ENCODE measurements around the gene FAM3D. TPM values are rescaled to one million over a fixed set of nuclear protein-coding genes. Genes with fewer than 3 reads are reported as not detected.

Gene FAM3D
- polyA plus RNA-seq, 2 of the 4 experiments (the other 2 are of a cell fraction), result not detected

DNA sequence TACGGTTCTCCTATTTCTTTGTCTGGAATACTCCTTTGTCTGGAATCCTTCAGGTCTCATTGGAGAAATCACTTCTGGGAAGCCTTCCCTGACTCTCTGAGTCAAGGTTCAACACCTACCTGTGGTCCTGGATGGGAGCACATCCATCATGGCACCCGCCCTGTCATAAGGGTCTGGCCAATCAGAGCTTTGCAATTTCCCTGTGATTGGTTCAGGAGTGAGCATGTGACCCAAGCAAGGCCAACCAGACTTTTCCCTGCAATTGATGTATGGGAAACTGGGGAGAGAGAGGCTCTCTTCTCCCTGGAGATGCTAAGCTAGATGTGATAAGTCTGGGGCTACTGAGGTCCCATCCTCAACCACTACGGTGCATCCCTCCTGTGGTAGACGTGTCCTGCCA is 8.1 kb downstream of the FAM3D start:
- ATAC-seq (peak in 1 of 2 experiments; percentile 48; a peak in 3 of 6 replicates), DNase-seq (ENCODE audit: low read depth in 1 of 2, low spot score in 1 of 2) (no peak)
- POLR2A ChIA-PET, result no interaction called here

DNA sequence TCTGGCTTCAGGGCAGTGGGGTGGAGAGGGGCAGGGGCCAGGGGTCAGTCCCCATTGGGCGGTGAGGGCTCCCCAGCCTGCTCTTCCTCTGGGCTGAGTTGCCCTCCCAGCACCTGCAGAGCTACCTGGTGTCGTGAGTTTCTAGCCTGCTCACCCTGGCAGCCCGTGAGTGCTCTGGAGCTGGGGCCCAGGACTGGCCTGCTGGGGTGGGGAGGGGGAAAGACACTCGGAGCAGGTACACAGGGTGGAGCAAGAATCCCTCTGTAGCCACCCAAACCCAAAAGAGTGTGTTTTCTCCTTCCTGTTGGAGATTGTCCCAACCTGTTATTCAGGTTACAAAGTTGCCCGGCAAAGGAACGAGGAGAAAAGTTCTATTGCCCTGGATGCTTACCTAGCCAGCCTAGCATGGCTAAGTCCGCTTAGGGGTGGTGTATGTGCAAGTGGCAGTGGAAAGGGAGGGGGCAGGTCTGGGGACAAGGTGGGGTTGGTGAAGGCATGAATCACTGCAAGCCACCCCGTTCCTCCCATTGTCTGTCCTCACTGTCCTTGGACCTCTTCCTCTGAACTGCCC is 8.9 kb downstream of the FAM3D start:
- 51% methylated on average over 5 of the region's 8 CpGs for WGBS (ENCODE audit: missing lambda C conversion rate)
- H3K4me2 ChIP-seq, result no peak overlapping the region
- FAIRE-seq, result no peak
- POLR2A ChIA-PET, result no interaction called here
- CTCF ChIA-PET, result interaction anchor here (2.5 kb wide), 1 partner anchor 18 kb away, joined by 11 read pairs; no protein-coding TSS in a partner anchor
- no peaks in the 10 kb centered on the region for H3K4me1 ChIP-seq
- DNase-seq (ENCODE audit: low read depth in 1 of 2, low spot score in 1 of 2), result no peak
- H3K9me3 ChIP-seq, result no peaks in the 10 kb centered on the region
- no peak for TF ChIP-seq ZFP36 (IDR thresholded peaks at IDR 0.05; ENCODE audit: borderline replicate concordance, partially characterized antibody)
- TF ChIP-seq HOXB13 (CRISPR knock-in tag; IDR thresholded peaks at IDR 0.05; ENCODE audit: low read depth), result no peak
- TF ChIP-seq, protein P1, sequence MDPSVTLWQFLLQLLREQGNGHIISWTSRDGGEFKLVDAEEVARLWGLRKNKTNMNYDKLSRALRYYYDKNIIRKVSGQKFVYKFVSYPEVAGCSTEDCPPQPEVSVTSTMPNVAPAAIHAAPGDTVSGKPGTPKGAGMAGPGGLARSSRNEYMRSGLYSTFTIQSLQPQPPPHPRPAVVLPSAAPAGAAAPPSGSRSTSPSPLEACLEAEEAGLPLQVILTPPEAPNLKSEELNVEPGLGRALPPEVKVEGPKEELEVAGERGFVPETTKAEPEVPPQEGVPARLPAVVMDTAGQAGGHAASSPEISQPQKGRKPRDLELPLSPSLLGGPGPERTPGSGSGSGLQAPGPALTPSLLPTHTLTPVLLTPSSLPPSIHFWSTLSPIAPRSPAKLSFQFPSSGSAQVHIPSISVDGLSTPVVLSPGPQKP (IDR thresholded peaks at IDR 0.05; ENCODE audit: low read depth, low read length), result no peak
- TF ChIP-seq CHD2 (IDR thresholded peaks at IDR 0.05; ENCODE audit: low read length, partially characterized antibody), result no peak
- no peak for TF ChIP-seq POLR2A (IDR thresholded peaks at IDR 0.05; ENCODE audit: low read length)
- no peak for TF ChIP-seq ZC3H11A (IDR thresholded peaks at IDR 0.05)
- TF ChIP-seq, protein P2, sequence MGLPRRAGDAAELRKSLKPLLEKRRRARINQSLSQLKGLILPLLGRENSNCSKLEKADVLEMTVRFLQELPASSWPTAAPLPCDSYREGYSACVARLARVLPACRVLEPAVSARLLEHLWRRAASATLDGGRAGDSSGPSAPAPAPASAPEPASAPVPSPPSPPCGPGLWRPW (IDR thresholded peaks at IDR 0.05), result no peak
- TF ChIP-seq RCOR1 (IDR thresholded peaks at IDR 0.05; ENCODE audit: low read depth, low read length), result no peak
- no peak for TF ChIP-seq TFCP2L1 (CRISPR knock-in tag; IDR thresholded peaks at IDR 0.05)
- no peak for TF ChIP-seq TP53 (CRISPR knock-in tag; IDR thresholded peaks at IDR 0.05)
- TF ChIP-seq CBX8 (IDR thresholded peaks at IDR 0.05), result no peak
- no peak for TF ChIP-seq HDAC2 (IDR thresholded peaks at IDR 0.05)
- TF ChIP-seq KDM1A (IDR thresholded peaks at IDR 0.05; ENCODE audit: low read depth), result no peak
- TF ChIP-seq, protein P3, sequence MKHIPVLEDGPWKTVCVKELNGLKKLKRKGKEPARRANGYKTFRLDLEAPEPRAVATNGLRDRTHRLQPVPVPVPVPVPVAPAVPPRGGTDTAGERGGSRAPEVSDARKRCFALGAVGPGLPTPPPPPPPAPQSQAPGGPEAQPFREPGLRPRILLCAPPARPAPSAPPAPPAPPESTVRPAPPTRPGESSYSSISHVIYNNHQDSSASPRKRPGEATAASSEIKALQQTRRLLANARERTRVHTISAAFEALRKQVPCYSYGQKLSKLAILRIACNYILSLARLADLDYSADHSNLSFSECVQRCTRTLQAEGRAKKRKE (CRISPR knock-in tag; IDR thresholded peaks at IDR 0.05; ENCODE audit: low read depth), result no peak
- TF ChIP-seq CBX2 (IDR thresholded peaks at IDR 0.05; ENCODE audit: borderline replicate concordance, low read depth), result no peak
- TF ChIP-seq CEBPB (IDR thresholded peaks at IDR 0.05), result no peak
- TF ChIP-seq BHLHE40 (IDR thresholded peaks at IDR 0.05; ENCODE audit: low read depth, low read length), result no peak
- no peak for TF ChIP-seq EHMT2 (IDR thresholded peaks at IDR 0.05; ENCODE audit: low read depth)
- no peak for ATAC-seq
- no peak overlapping the region for H3K27ac ChIP-seq
- H3K4me3 ChIP-seq, result no peak overlapping the region

More for the DNA sequence above, 8.1 kb downstream of the FAM3D start:
- H3K4me3 ChIP-seq, result no peak overlapping the region
- TF ChIP-seq, protein P2 (IDR thresholded peaks at IDR 0.05), result no peak
- TF ChIP-seq FOSL2 (IDR thresholded peaks at IDR 0.05) (no peak), FOSL2 (CRISPR knock-in tag; IDR thresholded peaks at IDR 0.05) (no peak), CEBPB (IDR thresholded peaks at IDR 0.05) (no peak), EP300 (IDR thresholded peaks at IDR 0.05) (no peak), TFCP2L1 (CRISPR knock-in tag; IDR thresholded peaks at IDR 0.05) (no peak), NFE2L2 (conservative IDR thresholded peaks at IDR 0.05; ENCODE audit: low read length) (no peak), RNF2 (IDR thresholded peaks at IDR 0.05; ENCODE audit: borderline replicate concordance, low read depth) (no peak)
- H3K9me3 ChIP-seq, result no peaks in the 10 kb centered on the region
- H3K27ac ChIP-seq, result no peak overlapping the region
- CTCF ChIA-PET, result interaction anchor here (2.5 kb wide), 1 partner anchor 18 kb away, joined by 11 read pairs; no protein-coding TSS in a partner anchor
- 64% methylated on average over 4 of the region's 4 CpGs for WGBS (ENCODE audit: missing lambda C conversion rate)
- no peak overlapping the region for H3K4me2 ChIP-seq
- FAIRE-seq, result no peak
- no peaks in the 10 kb centered on the region for H3K4me1 ChIP-seq

DNA sequence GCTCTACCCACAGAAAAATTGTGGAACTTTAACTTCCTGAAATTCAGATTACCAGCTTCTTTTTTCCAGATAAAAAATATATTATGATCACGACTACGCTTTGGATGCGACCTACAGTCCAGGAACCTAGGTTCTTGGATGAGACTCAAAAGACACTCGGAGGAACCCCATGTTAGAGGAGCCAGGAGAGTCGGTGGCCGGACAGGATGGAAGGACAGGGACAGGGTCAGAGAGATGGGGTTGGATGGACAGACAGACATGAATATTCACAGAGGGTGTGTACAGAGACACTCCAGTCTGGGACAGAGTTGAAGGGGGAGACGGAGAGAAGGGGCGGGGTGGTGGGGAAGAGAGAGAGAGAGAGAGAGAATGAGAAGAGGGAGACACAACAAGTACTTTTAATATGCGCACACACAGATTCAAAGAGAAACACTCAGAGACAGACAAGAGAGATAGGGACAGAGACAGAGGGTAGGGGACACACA is 9.5 kb downstream of the FAM3D start:
- 48% methylated on average over 8 of the region's 9 CpGs for WGBS (ENCODE audit: missing lambda C conversion rate)
- DNase-seq (ENCODE audit: low read depth in 1 of 2, low spot score in 1 of 2) (no peak), ATAC-seq (no peak), FAIRE-seq (no peak)
- no peak for TF ChIP-seq KDM1A (IDR thresholded peaks at IDR 0.05; ENCODE audit: low read depth)
- TF ChIP-seq FOSB (CRISPR knock-in tag; IDR thresholded peaks at IDR 0.05), result no peak
- no peak for TF ChIP-seq EHMT2 (IDR thresholded peaks at IDR 0.05; ENCODE audit: low read depth)
- TF ChIP-seq, protein P4, sequence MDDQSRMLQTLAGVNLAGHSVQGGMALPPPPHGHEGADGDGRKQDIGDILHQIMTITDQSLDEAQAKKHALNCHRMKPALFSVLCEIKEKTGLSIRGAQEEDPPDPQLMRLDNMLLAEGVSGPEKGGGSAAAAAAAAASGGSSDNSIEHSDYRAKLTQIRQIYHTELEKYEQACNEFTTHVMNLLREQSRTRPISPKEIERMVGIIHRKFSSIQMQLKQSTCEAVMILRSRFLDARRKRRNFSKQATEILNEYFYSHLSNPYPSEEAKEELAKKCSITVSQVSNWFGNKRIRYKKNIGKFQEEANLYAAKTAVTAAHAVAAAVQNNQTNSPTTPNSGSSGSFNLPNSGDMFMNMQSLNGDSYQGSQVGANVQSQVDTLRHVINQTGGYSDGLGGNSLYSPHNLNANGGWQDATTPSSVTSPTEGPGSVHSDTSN (IDR thresholded peaks at IDR 0.05), result no peak
- Histone ChIP-seq H3K4me1 (no peaks in the 10 kb centered on the region), H3K9me3 (no peaks in the 10 kb centered on the region), H3K27ac (no peak overlapping the region), H3K4me2 (no peak overlapping the region), H3K4me3 (no peak overlapping the region)
- ChIA-PET POLR2A (no interaction called here), CTCF (no interaction called here)

Data from A549 (cell line).